Measurements from ENCODE around the gene RDH16.
"Not testable (repeated sequence)": the region's sequence is repeated elsewhere in the genome, so short reads cannot be mapped to it uniquely, and the experiment has no call there.

RDH16 gene

DNA sequence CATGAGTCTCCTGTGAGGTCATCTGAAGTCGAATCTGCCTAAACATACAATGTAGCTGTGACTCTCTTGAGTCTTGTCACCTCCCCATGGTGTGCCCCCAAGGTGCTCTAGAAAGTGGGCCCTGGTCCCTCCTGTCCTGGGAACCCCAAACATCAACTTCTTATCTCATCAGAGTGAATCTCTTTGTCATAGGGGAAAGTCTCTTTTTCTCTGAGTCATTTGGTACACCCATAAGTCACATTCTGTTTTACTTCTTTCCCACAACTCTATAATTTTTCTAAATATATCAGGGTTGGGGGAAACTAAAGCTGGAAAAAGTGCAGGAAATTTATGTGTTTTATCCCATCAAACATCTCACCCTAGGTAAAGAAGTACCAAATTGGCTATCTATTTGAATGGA, 36.1 kb downstream of the RDH16 start:
- DNase-seq (ENCODE audit: low read depth), result no peak

DNA sequence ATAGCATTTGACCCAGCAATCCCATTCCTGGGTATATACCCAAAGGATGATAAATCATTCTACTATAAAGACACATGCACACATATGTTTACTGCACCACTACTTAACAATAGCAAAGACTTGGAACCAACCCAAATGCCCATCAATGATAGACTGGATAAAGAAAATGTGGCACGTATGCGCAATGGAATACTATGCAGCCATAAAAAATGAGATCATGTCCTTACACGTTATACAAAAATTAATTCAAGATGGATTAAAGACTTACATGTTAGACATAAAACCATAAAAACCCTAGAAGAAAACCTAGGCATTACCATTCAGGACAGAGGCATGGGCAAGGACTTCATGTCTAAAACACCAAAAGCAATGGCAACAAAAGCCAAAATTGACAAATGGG, 39.3 kb downstream of the RDH16 start:
- not testable (repeated sequence) for DNase-seq (ENCODE audit: low read depth)

DNA sequence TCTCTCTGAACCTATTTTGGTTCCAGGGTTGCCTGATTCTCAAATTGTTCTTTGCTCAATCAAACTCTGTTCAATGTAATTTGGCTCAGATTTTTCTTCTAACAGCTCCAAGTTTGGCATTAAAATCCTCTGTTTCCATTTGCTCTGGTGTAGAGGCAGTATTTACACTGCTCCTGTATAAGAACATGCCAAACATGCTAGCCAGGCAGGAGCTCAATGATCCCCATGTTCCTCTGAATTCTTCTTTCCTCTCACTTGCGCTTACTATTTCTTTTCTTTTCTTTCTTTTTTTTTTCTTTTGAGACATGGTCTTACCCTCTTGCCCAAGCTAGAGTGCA, 40.4 kb downstream of the RDH16 start:
- no peak for DNase-seq (ENCODE audit: low read depth)

GRCh38 chr12:56916296-56916995, 41.0 kb downstream of the RDH16 start:
- DNase-seq (ENCODE audit: low read depth), result no peak

GRCh38 chr12:56914724-56915123, 42.7 kb downstream of the RDH16 start:
- no peak for DNase-seq (ENCODE audit: low read depth)

DNA sequence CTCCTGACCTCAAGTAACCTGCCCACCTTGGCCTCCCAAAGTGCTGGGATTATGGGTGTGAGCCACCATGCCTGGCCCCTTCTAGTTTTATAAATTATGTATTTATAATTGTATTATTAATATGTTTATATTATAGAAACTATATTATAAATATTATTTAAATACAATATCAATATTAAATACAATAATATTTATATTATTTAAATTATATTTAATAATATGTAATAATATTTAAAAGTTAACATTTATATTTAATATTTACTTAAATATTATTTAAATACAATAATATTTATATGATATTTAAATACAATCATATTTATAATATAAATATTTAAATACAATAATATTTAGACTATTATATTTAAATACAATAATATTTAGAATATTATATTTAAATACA, 43.2 kb downstream of the RDH16 start:
- no peak for DNase-seq (ENCODE audit: low read depth)

- DNase-seq (ENCODE audit: low read depth), result not testable (repeated sequence)
These were observed 48.0 kb downstream of the RDH16 start for GRCh38 chr12:56909403-56909802.

DNA sequence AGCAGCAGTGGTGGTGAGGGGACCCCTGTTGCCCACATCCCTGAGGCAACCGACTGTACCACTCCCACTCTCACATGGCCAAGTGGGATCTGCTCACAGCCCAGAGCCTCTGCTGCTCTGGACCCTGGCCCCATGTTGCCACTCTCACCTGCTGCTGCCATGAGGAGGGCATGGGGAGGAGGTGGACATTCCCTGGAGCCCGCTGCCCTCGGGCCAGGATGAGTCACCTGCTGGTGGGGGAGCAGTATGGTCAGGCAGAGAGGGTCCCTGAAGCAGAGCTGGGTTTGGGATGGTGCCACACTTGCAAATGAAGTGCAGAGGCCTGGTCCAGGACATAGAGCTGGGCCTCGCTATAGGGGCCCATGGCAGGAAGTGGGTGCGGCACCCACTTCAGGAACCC, 49.3 kb downstream of the RDH16 start:
- no peak for DNase-seq (ENCODE audit: low read depth)

- DNase-seq (ENCODE audit: low read depth), result no peak
These were observed 51.6 kb downstream of the RDH16 start for GRCh38 chr12:56905852-56906251.

GRCh38 chr12:56903374-56903773, 54.0 kb downstream of the RDH16 start:
- DNase-seq (ENCODE audit: low read depth), result no peak

Measured in activated T-cell treated with anti-CD3 and anti-CD28 coated beads for 48 hours (primary cell).